Renal cortical epithelial cell (primary cell): Measurements from ENCODE around the gene SRGAP2B. TPM values are rescaled to one million over a fixed set of nuclear protein-coding genes. Genes with fewer than 3 reads are reported as not detected.
"Not testable (repeated sequence)": the region's sequence is repeated elsewhere in the genome, so short reads cannot be mapped to it uniquely, and the experiment has no call there.

Experiments
- DNase-seq: peaks from one replicate; pipeline ENCODE4 v3.0.0-alpha.2; 2011; ENCODE audit warnings: low read depth
- total RNA-seq: library from RNA; depleted of rRNA; stranded (reverse); fragments of >200 nt; gene quantifications from 2 replicates; pipeline ENCODE4 v1.2.3, GENCODE V29; 2014

SRGAP2B gene
- 33.7 and 68.8 TPM in 2 replicates for total RNA-seq

DNA sequence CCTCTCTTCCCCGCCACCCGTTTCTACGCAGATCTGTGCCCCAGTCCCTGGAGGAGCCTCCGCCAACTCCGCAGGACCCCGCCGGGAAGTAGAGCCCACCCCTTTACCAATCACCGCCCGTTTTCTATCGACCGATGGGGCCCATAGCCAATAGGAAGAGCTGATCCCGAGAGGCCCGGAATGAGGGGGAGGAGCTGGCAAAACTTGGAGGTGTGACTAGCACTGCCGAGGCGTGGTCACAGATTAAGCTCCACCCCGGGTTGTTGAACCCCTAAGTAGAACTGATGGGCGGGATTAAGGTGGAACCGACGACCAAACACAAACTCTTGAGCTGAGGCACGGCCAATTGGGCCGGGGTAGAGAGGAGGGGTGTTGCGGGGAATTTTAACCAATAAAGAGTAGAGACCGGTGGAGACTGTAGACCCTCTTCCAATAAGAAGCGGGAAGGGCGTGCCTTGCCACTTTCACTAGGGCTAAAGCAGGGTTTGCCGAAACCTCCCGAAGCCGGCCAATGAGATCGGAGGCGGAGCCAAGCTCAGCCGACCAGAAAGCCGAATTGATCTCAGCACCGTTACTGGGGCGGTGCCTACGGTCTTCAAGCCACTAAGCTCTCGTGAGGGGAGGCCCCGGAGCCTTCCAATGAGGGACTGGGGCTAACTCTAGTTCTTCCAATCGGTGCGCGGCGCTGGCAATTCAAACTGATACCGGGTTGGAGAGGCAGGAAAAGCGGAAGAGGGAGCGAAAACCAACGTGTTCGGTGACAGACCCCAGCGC, at the start of gene SRGAP2B, which contains the start of gene FAM72D:
SRGAP2B (minus strand) TSS at position 45 of the 774 bp plus-strand sequence. CDS start 2,427 bp downstream, outside the sequence.
FAM72D (plus strand) TSS at position 691 of the 774 bp plus-strand sequence. CDS start 874 bp downstream, outside the sequence.
- DNase-seq = not testable (repeated sequence)

DNA sequence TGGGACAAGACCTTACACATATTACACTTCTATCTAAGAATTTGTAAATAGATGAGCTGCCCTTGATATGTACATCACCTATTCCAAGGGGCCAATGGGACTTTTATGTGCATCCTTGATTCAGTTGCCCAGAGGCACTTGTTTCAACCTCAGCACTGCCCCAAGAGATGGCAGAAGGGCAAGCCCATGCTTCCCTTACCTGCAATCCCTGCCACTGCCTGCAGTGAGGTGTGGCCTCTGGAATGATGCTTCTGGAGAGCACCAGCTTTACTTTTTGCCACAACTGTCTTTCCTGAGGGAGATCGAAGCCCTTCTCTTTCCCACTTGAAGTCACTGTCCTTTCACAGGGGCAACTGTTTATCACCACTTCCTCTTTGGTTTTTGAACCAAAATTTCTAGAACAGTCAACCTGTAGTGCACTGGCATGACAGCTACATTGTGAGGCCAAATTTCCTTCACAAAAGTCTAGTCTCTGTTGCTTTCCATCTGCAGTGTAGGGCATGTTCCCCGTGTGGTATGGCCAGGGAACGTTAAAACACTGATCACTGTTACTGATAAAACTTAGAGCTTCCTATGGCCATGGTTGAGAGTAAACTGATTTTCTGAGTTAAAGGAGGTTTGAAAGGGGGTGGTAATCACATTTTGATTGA, 49.3 kb upstream of the SRGAP2B start:
- DNase-seq = not testable (repeated sequence)

DNA sequence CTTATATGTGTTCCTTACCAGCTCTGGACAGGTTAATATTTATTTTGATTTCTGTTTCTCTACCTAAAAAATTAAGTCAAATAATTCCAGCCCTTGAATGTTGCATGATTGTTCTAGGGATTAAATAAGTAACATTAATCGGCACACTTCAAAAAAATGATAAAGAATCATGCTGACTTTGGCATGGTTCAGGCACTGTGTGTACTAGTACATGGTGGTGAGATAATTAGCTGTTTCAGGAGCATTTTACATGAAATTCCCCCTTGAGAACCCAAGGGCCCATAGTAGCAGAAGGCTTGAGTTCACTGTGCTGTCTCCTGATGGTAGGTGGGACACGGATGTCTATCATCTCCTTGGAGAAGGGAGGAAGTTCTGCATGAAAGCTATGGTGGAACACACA, 45.4 kb upstream of the SRGAP2B start:
- not testable (repeated sequence) for DNase-seq

DNA sequence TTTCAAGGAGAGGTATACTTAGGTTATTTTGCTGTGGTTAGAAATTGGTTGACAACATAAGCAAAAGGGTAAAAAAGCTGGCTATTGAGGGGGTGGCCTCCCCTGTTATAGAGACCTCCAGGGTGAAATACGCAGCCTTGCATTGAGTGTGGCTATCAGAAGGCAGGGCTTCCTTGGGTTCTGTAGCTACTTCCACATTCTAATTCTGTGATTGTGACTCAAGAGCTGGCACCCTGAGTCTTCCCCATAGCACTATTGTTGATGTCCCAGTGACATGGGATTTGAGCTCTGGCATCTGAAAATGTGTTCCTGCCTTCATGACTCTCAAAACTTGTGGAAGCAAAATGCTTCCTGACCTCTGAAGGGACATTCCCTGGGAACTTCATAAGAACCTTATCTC, 39.3 kb upstream of the SRGAP2B start:
- DNase-seq = not testable (repeated sequence)

DNA sequence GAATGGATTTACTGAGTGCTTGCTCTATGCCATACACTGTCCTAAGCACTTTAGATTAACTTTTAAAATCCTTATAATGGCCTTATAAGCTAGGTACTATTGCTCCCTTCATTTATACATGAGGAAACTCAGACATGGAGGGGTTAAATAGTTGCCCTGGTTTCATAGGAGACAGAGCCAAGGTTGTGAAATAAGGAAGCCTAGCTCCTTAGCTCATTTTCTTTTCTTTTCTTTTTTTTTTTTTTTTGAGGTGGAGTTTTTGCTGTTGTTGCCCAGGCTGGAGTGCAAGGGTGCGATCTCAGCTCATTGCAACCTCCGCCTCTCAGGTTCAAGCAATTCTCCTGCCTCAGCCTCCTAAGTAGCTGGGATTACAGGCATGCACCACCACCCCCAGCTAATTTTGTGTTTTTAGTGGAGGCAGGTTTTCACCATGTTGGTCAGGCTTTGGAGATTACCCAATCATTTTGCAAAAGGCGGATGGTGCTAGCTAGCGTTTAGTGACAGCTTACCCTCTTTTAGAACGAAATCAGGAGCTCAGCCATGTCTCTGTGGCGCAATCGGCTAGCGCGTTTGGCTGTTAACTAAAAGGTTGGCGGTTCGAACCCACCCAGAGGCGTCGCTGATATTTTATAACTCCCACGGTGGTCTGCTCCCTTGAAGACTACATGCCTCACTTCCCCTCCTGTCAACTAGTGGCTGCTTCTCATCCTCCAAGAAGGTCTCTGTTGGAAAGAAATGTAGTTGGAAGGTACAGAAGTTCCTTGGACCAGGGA, 33.8 kb upstream of the SRGAP2B start:
- DNase-seq = not testable (repeated sequence)

DNA sequence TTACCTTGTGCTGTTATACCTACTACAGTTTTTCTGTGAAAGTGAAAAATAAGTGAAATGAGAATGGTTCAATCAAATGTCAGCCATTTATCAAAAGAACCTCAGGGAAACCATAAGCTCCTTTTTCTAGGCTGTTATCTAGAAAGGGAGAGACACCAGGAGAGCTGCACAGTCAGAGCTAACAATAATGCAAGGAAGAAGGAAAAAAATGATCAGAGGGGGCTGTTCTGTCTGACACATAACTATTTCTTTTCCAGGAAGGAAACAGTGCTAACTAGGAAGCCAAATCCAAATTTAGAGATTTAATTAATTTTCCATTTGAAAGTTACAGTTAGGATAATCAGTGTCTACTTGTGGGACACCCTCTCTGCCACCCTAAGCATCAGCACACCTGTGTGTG, 32.0 kb upstream of the SRGAP2B start:
- DNase-seq = not testable (repeated sequence)

DNA sequence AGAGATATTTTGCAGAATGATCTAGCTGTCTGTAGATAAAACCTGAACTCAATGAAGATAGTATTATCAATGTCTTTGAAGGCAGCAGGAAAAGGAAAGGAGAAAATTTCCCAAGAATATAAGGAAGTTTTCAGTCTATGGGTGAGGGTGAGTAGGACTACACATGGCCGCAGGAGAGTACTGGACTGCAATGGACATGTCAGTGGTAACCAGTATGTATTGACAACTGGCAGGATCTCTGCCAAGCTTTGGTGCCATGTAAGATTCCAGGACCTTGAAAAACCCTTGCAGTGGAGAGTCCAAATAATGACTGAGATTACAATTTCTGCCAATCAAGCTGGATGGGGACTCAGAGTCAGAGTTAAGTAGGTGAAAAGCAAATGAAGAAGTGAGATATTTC, 30.0 kb upstream of the SRGAP2B start:
- DNase-seq = not testable (repeated sequence)

DNA sequence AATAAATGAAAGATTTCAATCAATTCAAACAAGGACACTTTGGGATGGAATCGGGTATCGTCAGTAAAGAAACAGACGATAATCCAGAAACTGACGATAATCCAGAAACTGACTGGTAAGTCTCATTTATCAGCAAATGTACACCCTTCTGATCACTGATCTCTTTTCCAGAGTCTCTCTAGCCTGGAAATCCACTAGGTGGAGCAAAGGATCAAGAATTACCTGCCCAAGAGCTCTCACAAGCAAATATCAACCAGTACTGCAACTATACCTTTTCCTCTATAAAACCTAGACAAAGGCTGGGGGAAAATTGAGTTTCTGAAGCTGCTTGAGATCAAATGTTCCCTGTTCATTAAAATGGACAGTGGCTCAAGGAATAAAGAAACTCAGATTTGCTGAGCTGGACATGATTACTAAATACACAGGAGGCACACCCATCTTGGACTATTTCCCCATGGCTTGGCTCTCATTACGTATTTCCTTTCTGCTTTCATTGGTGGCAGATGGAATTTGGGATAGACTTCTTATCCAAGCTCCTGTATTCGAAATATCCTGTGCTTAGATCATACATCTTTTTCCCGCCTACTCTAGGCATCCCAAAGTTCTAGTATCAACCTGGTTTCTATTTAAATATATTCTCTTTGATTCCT, 29.0 kb upstream of the SRGAP2B start:
- not testable (repeated sequence) for DNase-seq

DNA sequence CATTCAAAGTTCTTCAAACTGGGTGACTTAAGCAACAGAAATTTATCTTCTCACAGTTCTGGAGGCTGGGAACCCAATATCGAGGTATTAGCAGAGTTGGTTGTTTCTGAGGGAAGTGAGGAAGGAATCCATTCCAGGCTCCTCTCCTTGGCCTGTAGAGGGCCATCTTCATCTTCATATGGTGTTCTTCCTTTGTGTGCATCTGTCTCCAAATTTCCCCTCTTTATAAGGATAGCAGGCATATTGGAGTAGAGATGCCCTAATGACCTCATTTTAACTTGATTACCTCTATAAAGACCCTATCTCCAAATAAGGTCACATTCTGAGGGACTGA, 27.9 kb upstream of the SRGAP2B start:
- DNase-seq = not testable (repeated sequence)

DNA sequence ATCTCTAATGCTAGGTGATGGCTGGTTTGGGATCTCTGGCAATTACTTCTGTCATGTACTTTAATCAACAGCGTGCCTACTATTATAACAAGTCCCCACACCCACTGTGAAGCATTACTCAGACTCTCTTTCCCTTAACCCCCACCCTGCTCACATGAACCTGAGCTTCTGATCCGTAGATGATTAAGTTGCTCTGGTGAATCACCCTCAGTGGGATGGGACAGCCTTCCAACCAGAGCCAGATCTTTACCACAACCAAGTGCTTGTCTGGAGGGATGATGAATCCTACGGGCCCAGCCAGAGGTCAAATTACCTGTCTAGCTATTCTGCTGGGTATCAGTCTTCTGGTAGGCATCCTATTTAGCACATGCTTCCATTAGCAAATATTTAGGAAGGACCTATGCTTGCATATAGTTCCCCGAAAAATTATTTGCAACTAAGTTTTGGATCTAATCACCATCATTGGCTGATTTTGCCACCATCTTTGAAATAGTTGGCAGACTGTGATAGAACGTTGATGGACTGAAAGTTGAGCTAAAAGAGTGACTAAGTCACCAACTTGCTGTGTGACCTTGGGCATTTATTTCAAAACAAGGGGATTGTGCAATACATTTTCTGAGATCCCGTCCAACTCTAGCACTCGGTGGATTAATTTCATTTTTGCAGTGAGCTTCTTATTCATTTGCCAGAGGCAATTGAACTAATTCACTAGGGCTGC, 27.4 kb upstream of the SRGAP2B start:
- DNase-seq = not testable (repeated sequence)

DNA sequence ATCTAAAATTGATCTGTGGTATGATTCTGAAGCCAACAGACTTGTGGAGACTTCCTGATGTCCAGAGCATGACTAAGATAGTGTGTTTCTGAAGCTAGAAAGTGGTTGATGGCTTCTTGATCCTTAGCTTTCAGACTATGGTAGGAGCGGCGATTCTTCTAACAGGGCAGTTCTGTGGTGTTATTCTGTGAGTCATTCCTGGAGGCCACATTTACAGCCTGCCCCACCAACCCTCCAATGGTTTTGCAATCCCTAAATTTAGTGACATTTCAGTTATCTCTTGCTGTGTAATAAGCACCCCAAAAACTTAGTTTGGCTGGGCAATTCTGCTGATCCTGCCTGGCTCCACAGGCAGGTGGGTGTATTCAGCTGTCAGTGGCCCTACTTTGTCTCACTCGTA, 24.7 kb upstream of the SRGAP2B start:
- DNase-seq = not testable (repeated sequence)

DNA sequence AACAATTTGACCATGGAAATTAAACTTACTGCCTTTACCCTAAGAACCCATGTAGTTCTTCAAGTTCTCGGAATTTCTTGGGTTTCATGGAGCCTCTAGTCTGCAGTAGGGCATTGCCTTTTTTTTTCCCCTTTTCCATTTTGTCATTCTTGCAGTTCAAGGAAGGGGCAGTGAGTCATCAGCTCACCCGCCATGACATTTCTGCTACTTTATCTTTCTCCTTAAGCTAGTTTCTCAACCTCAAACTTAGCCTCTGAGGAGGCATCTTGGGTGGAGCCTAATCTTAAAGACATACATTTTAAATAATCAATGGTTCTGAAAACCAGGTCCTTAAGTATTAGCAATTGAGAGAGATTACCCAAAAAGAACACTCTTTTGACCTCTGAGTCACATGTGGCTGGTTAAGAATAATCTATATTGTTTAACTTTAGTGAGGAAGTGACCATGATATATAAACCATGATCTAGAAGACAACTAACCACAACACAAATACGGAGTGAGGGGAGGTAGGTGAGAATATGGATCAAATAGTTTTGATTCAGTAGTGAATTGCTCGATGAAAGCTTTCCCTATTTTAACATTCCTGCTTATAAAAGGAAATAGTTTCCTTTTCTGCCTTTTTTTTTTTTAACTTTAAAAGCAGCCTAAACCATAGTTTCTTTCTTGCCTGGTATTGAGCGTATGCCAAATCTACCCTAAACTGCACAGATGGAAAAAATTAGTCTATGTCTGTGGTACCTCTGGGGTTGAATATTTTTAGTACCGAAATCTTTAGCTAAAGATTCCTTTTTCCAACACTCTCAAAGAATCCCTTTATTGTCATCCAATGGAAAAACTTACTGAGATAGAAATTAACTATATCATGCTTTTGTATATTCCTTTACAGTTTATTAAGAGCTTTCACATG, 20.7 kb upstream of the SRGAP2B start:
- DNase-seq = not testable (repeated sequence)

DNA sequence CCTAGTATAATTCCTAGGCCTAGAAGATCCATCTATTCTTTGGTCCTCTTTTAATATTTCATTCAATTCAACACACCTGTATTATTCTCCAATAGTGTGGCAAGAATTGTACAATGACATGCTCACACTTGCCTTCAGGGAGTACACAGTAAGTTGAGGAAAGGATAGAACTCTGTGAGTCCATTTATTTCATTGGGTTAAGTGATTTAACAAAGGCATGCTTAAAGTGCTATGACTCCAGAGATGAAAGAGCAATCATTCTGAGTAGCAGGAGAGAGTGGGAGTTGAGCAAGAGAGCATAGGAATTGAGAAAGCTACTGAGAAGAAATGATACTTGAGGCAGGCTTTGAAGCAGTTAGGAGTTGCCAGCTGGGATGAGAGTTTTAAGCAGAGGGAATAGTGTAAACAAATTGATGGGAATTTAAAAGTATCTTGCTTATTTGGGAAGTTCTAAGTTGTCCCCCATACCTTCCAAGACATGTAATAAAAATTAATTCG, 19.5 kb upstream of the SRGAP2B start:
- not testable (repeated sequence) for DNase-seq

DNA sequence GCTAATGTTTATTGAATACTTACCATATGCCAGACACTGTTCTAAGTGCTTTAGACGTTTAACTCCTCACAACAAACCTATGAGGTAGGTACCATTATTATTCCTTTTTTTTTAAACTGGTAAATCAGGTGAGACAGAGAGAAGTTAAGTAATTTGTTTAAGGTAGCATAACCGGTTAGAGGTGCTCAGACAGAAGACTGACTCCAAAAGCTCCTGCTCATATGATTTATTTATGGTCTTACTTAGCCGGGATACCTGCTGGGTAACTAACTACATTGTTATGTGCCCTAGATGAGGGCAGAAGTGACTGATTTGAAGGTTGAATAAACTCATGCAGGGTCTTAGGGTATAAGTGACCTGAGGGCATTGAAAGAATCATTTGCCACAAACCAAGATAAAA, 17.6 kb upstream of the SRGAP2B start:
- DNase-seq = not testable (repeated sequence)

DNA sequence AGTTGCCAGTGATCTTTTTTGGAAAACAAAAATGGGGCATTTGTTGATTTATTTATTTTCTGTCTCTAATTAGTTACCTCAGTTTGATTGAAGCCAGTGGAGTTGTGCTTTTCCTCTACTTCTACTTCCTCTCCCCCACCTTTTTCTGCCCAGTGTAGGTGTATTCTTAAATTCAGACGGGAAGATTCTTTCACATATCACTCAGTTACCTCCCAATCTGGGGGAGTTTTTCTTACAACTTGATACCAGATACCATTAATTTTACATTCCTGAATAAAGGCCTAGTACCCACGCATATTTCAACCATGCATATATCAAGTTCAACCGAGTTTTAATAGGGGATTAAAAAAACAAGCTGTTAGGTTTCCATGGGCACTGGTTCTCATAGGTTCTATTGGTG, 16.5 kb upstream of the SRGAP2B start:
- not testable (repeated sequence) for DNase-seq

DNA sequence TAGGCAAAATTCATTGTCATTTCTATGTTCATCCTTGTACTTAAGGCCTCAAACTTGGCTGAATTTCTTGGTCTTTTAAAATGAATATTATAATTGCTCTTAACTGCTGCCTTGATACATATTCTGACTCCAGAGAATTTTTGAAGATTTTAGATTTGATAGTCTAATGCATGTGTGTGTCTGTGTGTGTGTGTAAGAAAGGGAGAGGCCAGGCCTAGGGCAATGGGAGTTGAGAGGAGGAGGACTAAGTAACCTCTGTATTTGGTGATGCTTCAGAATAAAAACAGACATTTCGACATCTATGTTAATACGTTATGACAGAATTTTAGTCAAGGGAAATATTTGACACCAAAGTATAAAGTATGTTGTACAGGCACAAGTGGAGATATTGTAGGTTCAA, 8.2 kb upstream of the SRGAP2B start:
- not testable (repeated sequence) for DNase-seq

DNA sequence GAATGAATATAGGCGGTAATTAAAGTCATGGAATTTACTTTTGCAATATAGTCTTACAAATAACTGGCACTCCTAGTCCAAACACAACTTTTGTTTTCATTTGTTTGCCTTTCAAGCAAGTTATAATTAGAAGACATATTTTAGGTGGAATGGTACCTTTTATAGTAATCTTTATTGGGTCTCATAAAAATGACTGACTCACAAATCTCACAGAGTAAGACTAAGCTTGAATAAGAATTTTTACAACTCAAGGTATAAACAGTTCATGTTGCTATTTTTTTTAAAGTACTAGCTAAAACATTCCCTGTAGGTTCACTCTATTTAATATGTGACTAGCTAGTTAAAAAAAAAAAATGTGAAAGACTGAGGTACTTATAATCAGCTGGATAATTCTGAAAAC, 6.6 kb upstream of the SRGAP2B start:
- not testable (repeated sequence) for DNase-seq

DNA sequence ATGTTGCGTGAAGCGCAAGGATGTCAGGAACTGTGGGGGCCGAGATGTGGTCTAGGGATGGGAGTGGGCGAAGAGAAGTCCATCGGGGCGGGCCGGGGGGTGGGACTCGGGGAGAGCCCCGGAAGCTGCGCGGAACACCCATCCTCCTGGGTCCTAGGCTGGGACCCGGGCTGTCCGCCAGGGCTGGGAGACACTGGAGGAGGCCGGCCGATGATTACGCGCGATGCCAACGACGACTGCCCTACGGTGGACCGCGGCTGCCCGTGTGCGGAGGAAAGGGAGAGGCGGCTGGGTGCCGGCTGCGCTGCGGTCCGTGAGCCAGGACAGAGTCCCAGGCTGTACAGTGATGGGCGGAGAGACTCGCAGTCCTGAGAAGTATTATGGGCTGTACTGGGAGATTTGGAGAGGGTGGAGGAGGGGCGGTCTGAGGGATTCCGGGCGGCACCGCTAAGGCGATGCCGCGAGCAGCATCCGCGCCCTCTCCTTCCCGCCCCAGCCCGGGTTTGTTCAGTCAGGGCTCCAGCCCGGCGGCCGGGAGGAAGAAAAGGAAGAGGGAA, 395 bp downstream of the SRGAP2B start:
- not testable (repeated sequence) for DNase-seq

DNA sequence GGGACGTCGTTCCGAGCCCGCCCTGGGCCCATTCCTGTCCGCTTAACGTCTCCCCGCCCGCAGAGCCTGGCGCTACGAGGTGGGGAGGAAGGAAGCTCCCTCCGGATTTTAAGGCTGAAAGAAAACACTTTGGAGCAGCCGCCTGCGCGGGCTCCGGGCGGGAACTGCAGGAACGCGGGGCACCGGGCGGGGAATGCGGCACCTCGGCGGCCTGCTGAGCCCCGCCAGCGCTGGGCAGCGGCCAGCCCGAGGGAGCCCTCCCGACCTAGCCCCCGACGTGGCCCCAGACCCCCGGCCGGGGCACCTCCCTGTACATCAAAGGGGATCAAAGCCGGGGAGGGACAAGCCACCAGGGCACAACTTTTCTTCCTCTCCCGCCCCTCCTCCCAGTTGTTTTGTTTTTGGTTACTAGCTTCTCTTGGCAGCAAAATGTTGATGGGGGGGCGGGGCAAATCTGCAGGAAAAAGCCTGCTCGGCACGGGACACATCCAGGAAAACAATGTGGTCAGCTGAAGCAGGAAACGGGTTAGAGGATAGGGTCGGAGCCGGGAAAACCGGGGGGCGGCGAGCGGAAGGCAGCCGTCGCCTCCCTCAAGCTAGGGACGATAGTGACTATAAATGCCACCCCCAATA, 1.5 kb downstream of the SRGAP2B start:
- not testable (repeated sequence) for DNase-seq
